ENCODE measurements around the gene CERK. TPM values are rescaled to one million over a fixed set of nuclear protein-coding genes. Genes with fewer than 3 reads are reported as not detected.

The CERK gene
- total and polyA plus RNA-seq, 2 of the 13 experiments (the other 11 are each of a cell fraction or from before 2014, with no cell fraction given) = 40.3 to 41.9 TPM

DNA sequence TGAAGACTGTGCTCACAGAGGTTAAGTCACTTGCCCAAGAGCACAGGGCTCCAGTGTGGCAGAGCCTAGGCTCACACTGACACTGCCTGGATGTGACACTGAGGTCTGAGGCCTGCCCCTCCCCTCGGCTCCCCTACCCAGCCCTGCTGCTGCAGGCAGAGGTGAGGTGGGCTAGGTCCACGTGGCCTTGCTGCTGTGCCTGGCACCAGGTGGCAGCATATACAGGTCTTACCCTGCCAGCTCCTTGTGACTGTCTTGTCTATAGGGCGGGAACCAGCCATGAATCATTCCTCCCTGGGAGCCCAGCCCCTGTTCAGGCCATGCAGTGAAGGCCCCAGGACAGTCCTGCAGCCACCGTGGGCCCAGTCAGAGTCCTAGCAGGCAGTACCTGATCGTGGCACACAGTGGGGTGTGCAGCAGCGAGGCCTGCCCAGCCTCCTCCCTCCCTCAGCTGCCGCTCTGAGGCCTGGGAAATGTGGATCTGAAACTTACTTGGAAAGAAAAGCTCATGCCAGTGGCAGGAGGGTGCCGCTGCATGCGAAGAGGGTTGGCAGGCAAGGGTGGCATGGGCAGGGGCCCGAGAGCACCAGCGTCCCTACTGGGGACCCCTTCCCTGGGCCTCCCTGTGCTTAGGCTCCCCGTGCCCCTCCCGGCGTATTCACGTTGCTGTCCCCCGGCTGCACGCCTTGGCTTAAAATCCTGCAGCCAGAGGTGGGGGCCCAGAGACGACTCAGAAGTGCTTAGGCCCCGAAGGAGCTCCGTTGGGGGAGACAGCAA is 1.2 kb upstream of the CERK start (continued):
- TF ChIP-seq, protein P1, sequence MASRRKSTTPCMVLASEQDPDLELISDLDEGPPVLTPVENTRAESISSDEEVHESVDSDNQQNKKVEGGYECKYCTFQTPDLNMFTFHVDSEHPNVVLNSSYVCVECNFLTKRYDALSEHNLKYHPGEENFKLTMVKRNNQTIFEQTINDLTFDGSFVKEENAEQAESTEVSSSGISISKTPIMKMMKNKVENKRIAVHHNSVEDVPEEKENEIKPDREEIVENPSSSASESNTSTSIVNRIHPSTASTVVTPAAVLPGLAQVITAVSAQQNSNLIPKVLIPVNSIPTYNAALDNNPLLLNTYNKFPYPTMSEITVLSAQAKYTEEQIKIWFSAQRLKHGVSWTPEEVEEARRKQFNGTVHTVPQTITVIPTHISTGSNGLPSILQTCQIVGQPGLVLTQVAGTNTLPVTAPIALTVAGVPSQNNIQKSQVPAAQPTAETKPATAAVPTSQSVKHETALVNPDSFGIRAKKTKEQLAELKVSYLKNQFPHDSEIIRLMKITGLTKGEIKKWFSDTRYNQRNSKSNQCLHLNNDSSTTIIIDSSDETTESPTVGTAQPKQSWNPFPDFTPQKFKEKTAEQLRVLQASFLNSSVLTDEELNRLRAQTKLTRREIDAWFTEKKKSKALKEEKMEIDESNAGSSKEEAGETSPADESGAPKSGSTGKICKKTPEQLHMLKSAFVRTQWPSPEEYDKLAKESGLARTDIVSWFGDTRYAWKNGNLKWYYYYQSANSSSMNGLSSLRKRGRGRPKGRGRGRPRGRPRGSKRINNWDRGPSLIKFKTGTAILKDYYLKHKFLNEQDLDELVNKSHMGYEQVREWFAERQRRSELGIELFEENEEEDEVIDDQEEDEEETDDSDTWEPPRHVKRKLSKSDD (CRISPR knock-in tag; IDR thresholded peaks at IDR 0.05; ENCODE audit: low read depth) = no peak
- TF ChIP-seq ZNF792 (CRISPR knock-in tag; IDR thresholded peaks at IDR 0.05) = no peak
- TF ChIP-seq KAT2B (IDR thresholded peaks at IDR 0.05; ENCODE audit: borderline replicate concordance, low read depth, low read length) = no peak
- TF ChIP-seq GABPA (IDR thresholded peaks at IDR 0.05; ENCODE audit: low read depth, low read length) = no peak
- TF ChIP-seq GABPA (CRISPR knock-in tag; IDR thresholded peaks at IDR 0.05; ENCODE audit: low read depth) = no peak
- no peak for TF ChIP-seq ZNF850 (CRISPR knock-in tag; conservative IDR thresholded peaks at IDR 0.05)
- no peak for TF ChIP-seq U2AF1 (optimal IDR thresholded peaks at IDR 0.05; ENCODE audit: low read depth, low read length)
- TF ChIP-seq ERF (CRISPR knock-in tag; IDR thresholded peaks at IDR 0.05) = peak; percentile 69; the same call in 1 of the 2 replicates
- no peak; the same call in 1 of the 2 replicates for TF ChIP-seq ZNF350 (CRISPR knock-in tag; IDR thresholded peaks at IDR 0.05; ENCODE audit: borderline replicate concordance, low read depth)
- TF ChIP-seq SETDB1 (CRISPR knock-in tag; IDR thresholded peaks at IDR 0.05; ENCODE audit: borderline replicate concordance) = no peak
- peak; percentile 8; the same call in 1 of the 2 replicates for TF ChIP-seq ZNF768 (CRISPR knock-in tag; IDR thresholded peaks at IDR 0.05)
- 0 out of 2 replicates have a peak, but pooled peaks have one; percentile 7 for TF ChIP-seq RARA (CRISPR knock-in tag; IDR thresholded peaks at IDR 0.05)
- TF ChIP-seq SCMH1 (CRISPR knock-in tag; IDR thresholded peaks at IDR 0.05; ENCODE audit: borderline replicate concordance) = no peak
- TF ChIP-seq CHCHD3 (CRISPR knock-in tag; IDR thresholded peaks at IDR 0.05) = peak; percentile 62; the same call in 1 of the 2 replicates
- TF ChIP-seq FOXK1 (CRISPR knock-in tag; IDR thresholded peaks at IDR 0.05; ENCODE audit: borderline replicate concordance, low read depth) = no peak; the same call in 1 of the 2 replicates
- TF ChIP-seq ZXDC (CRISPR knock-in tag; IDR thresholded peaks at IDR 0.05) = no peak
- TF ChIP-seq SMC3 (IDR thresholded peaks at IDR 0.05; ENCODE audit: low read length) = 0 out of 2 replicates have a peak, but pooled peaks have one; percentile 15
- no peak for TF ChIP-seq ZNF556 (CRISPR knock-in tag; IDR thresholded peaks at IDR 0.05; ENCODE audit: borderline replicate concordance)
- TF ChIP-seq MTF2 (CRISPR knock-in tag; IDR thresholded peaks at IDR 0.05; ENCODE audit: borderline replicate concordance) = peak; percentile 41; the same call in 1 of the 2 replicates
- TF ChIP-seq ARNTL (CRISPR knock-in tag; IDR thresholded peaks at IDR 0.05) = peak; percentile 60; the same call in 1 of the 2 replicates
- peak; percentile 86 for TF ChIP-seq ZBTB7A (CRISPR knock-in tag; IDR thresholded peaks at IDR 0.05)
- TF ChIP-seq ZFAT (CRISPR knock-in tag; conservative IDR thresholded peaks at IDR 0.05) = no peak
- no peak for TF ChIP-seq ZNF24 (IDR thresholded peaks at IDR 0.05)
- peak; percentile 75; the same call in 1 of the 2 replicates for TF ChIP-seq ZSCAN21 (CRISPR knock-in tag; IDR thresholded peaks at IDR 0.05; ENCODE audit: borderline replicate concordance)

All from HepG2 (cell line).